ENCODE measurements around the gene KLRB1. TPM values are rescaled to one million over a fixed set of nuclear protein-coding genes. Genes with fewer than 3 reads are reported as not detected.
"Not testable (repeated sequence)": the region's sequence is repeated elsewhere in the genome, so short reads cannot be mapped to it uniquely, and the experiment has no call there.

The KLRB1 gene
- polyA plus RNA-seq (ENCODE audit: insufficient read length in 4 of 4): 1 to 10 TPM; 1.3 to 7.0 (median 4.9) TPM

- no peak for DNase-seq (ENCODE audit: low read depth in 4 of 4, low spot score in 3 of 4)
Observed at GRCh38 chr12:9607716-9608115, at the start of gene KLRB1. KLRB1 (minus strand) TSS chr12:9607916; CDS start chr12:9607839, 77 bp downstream.

- DNase-seq (ENCODE audit: low read depth in 4 of 4, low spot score in 3 of 4): no peak
Observed at GRCh38 chr12:9651265-9651729, 43.6 kb upstream of the KLRB1 start.

GRCh38 chr12:9650151-9650576, 42.4 kb upstream of the KLRB1 start:
- no peak for DNase-seq (ENCODE audit: low read depth in 4 of 4, low spot score in 3 of 4)

- peak in 1 of 4 donors; percentile 29 for DNase-seq (ENCODE audit: low read depth in 4 of 4, low spot score in 3 of 4)
Observed at GRCh38 chr12:9649532-9649940, 41.8 kb upstream of the KLRB1 start.

GRCh38 chr12:9648701-9649531, 41.2 kb upstream of the KLRB1 start:
- peak in 1 of 4 donors; percentile 38 for DNase-seq (ENCODE audit: low read depth in 4 of 4, low spot score in 3 of 4)

- DNase-seq (ENCODE audit: low read depth in 4 of 4, low spot score in 3 of 4): peak; percentile 68 to 78 (median 74)
Observed at GRCh38 chr12:9647825-9648700, 40.3 kb upstream of the KLRB1 start.

GRCh38 chr12:9646794-9647781, 39.4 kb upstream of the KLRB1 start:
- DNase-seq (ENCODE audit: low read depth in 4 of 4, low spot score in 3 of 4): peak in 1 of 4 donors; percentile 7

GRCh38 chr12:9644985-9645551, 37.4 kb upstream of the KLRB1 start:
- DNase-seq (ENCODE audit: low read depth in 4 of 4, low spot score in 3 of 4): not testable (repeated sequence)

- DNase-seq (ENCODE audit: low read depth in 4 of 4, low spot score in 3 of 4): no peak
Observed at GRCh38 chr12:9643266-9643660, 35.5 kb upstream of the KLRB1 start.

- DNase-seq (ENCODE audit: low read depth in 4 of 4, low spot score in 3 of 4): no peak
Observed at GRCh38 chr12:9642606-9643265, 35.0 kb upstream of the KLRB1 start.

GRCh38 chr12:9640024-9640423, 32.3 kb upstream of the KLRB1 start:
- no peak for DNase-seq (ENCODE audit: low read depth in 4 of 4, low spot score in 3 of 4)

GRCh38 chr12:9636851-9637206, 29.1 kb upstream of the KLRB1 start:
- DNase-seq (ENCODE audit: low read depth in 4 of 4, low spot score in 3 of 4): no peak

GRCh38 chr12:9636150-9636850, 28.6 kb upstream of the KLRB1 start:
- DNase-seq (ENCODE audit: low read depth in 4 of 4, low spot score in 3 of 4): no peak

GRCh38 chr12:9634969-9635754, 27.4 kb upstream of the KLRB1 start:
- no peak for DNase-seq (ENCODE audit: low read depth in 4 of 4, low spot score in 3 of 4)

GRCh38 chr12:9634177-9634803, 26.6 kb upstream of the KLRB1 start:
- DNase-seq (ENCODE audit: low read depth in 4 of 4, low spot score in 3 of 4): no peak

GRCh38 chr12:9632766-9633165, 25.1 kb upstream of the KLRB1 start:
- DNase-seq (ENCODE audit: low read depth in 4 of 4, low spot score in 3 of 4): no peak

GRCh38 chr12:9626821-9627220, 19.1 kb upstream of the KLRB1 start:
- no peak for DNase-seq (ENCODE audit: low read depth in 4 of 4, low spot score in 3 of 4)

Measured in left renal pelvis (tissue), 4 donors.